ENCODE results near the gene CCAR1.
"Not testable (repeated sequence)": the region's sequence is repeated elsewhere in the genome, so short reads cannot be mapped to it uniquely, and the experiment has no call there.

Gene CCAR1, protein sequence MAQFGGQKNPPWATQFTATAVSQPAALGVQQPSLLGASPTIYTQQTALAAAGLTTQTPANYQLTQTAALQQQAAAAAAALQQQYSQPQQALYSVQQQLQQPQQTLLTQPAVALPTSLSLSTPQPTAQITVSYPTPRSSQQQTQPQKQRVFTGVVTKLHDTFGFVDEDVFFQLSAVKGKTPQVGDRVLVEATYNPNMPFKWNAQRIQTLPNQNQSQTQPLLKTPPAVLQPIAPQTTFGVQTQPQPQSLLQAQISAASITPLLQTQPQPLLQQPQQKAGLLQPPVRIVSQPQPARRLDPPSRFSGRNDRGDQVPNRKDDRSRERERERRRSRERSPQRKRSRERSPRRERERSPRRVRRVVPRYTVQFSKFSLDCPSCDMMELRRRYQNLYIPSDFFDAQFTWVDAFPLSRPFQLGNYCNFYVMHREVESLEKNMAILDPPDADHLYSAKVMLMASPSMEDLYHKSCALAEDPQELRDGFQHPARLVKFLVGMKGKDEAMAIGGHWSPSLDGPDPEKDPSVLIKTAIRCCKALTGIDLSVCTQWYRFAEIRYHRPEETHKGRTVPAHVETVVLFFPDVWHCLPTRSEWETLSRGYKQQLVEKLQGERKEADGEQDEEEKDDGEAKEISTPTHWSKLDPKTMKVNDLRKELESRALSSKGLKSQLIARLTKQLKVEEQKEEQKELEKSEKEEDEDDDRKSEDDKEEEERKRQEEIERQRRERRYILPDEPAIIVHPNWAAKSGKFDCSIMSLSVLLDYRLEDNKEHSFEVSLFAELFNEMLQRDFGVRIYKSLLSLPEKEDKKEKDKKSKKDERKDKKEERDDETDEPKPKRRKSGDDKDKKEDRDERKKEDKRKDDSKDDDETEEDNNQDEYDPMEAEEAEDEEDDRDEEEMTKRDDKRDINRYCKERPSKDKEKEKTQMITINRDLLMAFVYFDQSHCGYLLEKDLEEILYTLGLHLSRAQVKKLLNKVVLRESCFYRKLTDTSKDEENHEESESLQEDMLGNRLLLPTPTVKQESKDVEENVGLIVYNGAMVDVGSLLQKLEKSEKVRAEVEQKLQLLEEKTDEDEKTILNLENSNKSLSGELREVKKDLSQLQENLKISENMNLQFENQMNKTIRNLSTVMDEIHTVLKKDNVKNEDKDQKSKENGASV

DNA sequence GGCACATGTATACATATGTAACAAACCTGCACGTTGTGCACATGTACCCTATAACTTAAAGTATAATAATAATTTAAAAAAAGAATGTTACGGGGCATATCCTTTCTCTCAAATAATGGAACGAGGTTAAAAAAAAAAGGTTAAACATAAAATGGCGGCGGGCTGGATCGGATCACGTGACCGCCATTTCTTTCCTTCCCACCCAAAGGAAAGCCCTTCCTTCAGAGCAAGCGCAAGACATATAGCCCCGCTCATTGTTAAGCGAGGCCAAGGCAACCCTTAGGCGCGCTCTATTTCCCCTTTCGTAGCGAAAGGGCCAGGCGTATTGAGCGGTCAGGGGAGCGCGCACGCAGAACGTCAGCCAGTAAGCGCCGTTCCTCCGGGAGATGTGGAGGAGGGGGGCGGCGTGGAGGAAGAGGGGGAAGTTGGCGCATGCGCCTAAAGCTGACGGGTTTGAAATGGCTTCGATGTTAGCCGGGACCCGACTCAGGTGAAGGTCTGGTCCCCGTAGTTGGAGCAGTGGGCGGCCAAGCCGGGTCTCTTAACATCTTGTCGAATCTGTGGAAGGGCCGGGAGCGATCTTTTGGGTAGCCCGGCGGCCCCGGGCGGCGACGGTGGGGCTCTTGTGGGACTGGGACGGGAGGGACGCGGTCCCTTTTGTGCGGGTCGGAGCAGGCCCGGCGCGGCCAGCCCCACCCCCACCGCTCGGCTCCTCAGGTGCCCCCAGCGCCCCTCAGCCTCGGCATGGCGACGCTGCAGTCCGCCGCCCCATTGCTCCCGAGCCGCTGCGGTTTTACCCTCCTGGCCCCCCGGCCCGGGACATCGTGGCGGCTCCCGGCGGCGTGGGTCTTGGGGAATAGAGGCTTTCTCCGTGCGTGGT lies at the start of gene CCAR1:
TSS of gene CCAR1 (plus strand) at position 447 of the 880 bp plus-strand sequence. CDS start 1,266 bp downstream, outside the sequence.
- peak; percentile 97 for DNase-seq

DNA sequence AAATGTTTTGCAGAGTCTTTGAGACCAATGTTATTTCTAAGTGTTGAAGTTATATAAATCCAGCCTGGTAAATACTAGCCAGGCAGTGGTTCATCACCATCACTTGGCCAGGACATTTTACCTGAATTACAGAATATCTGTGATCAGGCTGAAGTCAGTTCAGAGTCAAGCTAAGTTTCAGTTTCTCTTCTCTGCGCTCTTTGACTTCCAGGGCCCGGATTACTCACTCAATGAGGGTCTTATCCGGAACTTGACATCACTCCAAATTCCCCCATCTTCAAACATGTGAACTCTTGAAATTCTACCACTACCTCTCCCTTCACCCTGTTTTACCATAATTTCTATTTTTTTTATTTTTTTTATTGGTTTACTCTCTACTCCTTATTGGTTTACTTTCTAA lies 36.6 kb upstream of the CCAR1 start:
- DNase-seq = peak; percentile 50

DNA sequence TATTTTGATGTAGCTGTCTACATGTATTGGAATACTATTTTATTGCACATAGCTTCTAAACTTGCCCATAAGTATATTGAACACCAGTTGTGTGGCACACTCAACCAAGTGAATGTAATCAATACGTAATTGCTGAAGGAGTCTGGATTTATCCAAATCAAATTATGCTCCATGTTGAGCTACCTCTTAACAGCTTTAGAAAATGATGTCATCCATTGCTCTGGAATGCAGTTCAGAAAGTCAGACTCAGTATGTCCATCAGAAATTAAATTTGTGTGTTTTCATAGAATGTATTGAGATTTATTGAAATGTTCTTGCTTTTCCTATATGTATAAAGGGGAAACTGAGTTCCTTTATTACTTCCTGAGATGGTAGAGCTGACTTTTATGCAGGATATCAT lies 25.0 kb upstream of the CCAR1 start:
- no peak for DNase-seq

DNA sequence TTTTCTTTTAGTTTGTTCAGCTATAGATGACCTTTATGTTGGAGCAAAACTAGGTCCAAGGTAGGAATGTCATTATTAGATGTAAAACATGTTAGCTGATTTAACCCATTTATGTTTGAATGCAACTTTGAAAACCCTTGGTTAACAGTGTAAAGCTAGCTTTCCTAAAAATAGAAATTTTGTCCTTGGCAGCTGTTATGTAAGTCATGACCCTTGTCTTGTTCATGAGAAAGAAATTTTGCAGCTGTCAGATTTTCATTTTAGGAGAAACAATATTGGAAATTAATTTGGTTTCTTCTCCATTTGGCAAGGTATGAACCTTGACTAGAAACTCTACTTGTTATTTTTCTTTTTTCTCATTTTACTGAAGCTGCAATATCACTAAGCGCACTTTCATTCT lies 23.9 kb upstream of the CCAR1 start:
- no peak for DNase-seq

DNA sequence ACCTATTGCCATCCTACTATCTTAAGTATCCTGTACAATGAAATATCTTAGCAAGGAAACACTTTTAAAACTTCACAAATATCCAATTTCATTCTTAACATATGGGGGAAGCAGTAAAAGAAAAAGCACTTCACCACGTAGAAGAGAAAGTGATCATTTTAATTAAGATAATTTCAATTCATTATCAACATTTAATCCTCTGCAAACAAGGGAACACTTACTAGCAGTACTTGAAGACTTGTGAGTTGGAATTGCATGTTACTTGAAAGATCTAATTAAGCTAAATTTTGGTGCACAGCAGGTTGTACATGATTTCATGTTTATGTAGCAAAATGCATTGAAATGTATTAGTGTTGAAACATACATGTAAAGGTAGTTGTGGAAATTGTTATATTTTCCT lies 20.8 kb upstream of the CCAR1 start:
- DNase-seq = no peak

DNA sequence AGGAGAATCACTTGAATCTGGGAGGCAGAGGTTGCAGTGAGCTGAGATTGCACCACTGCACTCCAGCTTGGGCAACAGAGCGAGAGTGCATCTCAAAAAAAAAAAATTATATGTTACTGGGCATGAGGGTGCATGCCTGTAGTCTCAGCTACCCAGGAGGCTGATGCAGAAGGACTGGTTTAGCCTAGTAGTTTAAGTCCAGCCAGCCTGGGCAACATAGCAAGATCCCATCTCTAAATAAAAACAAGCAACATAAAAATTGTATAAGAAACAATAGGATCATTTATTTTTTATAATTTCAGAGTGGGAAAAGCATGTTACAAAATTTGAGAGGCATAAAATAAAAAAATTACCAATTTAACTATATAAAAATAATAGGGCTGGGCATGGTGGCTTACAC lies 15.5 kb upstream of the CCAR1 start:
- no peak for DNase-seq

DNA sequence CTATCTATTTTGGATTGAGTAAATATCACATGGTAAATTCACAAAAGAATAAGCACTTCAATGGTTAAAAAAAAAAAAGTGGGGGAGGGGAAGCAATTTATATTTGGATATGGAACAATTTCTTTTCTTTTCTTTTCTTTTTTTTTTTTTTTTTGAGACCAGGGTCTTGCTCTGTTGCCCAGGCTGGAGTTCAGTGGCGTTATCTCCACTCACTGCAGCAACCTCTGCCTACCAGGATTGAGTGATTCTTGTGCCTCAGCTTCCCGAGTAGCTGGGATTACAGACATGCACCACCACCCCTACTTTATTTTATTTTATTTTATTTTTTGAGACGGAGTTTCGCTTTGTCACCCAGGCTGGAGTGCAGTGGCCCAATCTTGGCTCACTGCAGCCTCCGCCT lies 12.1 kb upstream of the CCAR1 start:
- not testable (repeated sequence) for DNase-seq

DNA sequence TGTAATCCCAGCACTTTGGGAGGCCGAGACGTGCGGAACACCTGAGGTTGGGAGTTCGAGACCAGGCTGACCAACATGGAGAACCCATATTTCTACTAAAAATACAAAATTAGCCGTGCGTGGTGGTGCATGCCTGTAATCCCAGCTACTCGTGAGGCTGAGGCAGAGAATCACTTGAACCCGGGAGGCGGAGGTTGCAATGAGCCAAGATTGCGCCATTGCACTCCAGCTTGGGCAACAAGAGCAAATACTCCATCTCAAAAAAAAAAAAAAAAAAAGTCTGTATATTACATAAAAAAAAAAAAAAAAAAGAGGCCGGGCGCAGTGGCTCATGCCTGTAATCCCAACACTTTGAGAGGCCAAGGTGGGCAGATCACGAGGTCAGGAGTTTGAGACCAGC lies 8.0 kb upstream of the CCAR1 start:
- not testable (repeated sequence) for DNase-seq

DNA sequence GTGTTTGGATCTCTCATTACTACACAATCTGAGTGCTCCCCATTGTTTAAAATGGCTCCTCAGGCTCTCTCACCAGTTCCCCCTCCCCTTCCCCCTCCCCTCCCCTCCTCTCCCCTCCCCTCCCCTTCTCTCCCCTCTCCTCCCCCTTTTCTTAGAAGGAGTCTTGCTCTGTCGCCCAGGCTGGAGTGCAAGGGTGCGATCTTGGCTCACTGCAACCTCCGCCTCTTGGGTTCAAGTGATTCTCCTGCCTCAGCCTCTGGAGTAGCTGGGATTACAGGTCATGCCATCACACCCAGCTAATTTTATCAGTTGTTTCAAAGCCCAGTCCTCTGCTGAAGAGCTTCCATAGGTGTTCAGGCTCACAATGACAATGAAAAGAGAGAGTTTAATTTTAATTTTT lies 3.6 kb upstream of the CCAR1 start:
- no peak for DNase-seq

DNA sequence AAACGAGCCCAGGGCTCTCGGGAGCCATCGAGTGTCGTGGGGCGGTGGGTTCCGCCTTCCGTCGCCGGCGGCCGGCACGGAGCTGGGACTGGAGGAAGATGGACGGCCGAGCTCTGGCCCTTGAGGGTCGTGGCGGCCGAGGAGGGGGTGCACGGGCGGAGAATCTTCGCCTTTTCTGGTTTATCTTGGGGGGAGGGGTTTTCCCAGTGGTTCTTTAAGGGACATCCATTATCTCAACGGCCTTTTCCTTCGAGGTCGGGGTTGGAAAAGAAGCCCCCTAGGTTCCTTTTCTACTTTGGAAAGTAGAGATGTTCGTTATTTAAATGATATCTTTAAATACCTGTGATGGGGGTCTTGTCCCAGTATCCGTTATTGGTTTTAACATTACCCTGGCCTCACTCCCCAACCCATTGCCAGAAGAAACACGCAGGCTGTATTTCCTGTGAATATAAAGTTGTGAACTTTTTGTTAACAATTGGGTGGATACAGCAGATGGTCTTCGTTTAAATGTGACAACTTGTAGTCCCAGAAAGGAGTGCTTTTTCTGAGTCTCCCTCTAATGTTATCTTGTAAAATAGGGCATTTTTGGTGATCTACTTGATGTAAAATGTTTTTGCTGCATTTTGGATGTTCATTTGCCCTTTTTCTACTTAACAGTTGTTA lies 765 bp downstream of the CCAR1 start:
- peak; percentile 23 for DNase-seq

DNA sequence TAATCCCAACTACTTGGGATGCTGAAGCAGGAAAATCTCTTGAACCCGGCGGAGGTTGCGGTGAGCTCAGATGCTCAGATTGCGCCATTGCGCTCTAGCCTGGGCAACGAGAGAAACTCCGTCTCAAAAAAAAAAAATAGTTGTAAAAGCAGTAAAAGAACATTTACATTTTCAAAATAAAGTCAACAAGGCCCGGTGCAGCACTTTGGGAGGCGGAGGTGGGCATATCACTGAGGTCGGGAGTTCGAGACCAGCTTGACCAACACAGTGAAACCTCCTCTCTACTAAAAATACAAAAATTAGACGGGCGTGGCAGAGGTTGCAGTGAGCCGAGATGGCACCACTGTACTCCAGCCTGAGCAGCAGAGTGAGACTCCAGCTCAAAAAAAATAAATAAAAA lies 4.0 kb downstream of the CCAR1 start:
- no peak for DNase-seq

DNA sequence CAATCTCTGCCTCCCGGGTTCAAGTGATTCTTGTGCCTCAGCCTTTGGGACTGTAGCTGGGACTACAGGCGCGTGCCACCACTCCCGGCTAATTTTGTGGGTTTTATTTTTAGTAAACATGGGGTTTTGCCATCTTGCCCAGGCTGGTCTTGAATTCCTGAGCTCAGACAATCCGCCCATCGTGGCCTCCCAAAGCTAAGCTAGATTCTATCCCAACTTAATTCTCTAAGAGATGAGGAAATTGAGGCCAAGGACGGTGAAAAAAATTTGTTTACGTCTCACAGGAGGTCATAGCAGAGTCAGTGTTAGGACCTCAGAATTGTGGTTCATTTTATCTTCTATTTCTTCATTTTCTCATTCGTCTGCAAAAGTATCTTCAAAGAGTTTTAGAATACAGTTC lies 6.1 kb downstream of the CCAR1 start:
- DNase-seq = no peak

DNA sequence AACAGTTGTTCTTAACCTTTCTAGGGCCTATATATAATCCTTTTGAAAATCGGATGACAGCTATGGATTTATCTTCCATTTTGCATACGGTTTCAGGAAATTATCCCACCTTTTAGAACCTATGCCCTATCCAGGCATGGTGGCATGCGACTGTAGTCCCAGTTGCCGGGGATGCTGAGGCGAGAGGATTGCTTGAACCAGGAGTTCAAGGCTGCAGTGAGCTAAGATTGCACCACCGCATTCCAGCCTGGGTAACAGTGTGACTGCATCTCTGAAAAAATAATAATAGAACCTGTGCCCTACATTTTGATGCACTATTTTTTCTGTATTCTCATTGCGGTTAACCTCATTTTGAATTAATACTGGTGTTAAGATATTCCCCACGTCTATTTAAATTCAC lies 11.6 kb downstream of the CCAR1 start:
- DNase-seq = no peak

DNA sequence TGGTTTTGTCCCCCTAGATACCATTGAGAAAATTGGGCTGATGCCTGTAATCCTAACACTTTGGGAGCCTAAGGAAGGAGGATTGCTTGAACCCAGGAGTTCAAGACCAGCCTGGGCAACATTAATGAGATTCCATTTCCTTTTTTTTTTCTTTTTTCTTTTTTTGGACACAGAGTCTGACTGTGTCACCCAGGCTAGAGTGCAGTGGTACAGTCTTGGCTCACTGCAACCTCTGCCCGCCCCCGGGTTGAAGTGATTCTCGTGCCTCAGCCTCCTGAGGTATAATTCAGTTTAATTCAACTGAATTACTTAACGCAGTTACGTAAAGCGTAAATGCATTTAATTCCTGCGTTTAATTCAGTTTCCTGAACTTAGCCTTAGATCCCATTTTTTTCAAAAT lies 13.3 kb downstream of the CCAR1 start:
- DNase-seq = no peak

DNA sequence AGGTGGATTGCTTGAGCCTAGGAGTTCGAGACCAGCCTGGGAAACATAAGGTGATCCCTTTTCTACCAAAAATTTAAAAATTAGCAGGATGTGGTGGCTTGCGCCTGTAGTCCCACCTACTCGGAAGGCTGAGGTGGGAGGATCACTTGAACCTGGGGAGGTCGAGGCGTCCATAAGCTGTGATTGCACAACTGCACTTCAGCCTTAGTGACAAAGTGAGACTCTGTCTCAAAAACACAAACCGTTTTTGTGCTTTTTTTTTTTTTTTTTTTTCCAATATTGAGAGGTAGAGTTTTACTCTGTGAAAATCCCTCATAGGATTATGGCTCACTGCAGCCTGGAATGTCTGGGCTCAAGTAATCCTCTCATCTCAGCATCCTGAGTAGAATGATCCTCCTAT lies 14.1 kb downstream of the CCAR1 start:
- DNase-seq = no peak

DNA sequence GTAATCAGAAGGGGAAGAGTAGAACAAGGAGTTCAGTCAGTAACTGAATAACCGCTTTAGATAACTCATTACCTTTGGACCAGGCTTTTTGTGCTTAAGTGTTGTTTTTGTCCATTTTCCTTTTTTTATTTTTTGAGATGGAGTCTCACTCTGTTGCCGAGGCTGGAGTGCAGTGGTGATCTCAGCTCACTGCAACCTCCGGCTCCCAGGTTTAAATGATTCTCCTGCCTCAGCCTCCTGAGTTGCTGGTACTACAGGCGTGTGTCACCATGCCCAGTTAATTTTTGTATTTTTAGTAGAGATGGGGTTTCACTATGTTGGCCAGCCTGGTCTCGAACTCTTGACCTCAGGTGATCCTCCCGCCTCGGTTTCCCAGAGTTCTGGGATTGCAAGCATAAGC lies 14.7 kb downstream of the CCAR1 start:
- DNase-seq = not testable (repeated sequence)

DNA sequence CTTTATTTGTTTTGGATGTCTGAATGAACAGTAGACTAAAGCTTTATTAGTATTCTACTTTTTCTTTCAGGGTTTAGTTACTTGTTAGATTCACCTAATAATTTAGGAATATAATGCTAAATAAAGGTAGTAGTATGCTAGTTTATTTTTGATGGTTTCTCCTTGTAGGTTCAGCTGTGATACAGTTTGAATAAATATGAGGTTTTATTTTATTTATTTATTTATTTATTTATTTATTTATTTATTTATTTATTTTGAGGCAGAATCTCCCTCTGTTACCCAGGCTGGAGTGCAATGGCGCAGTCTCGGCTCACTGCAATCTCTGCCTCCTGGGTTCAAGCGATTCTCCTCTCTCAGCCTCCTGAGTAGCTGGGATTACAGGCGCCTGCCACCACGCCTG lies 19.6 kb downstream of the CCAR1 start:
- DNase-seq = not testable (repeated sequence)

DNA sequence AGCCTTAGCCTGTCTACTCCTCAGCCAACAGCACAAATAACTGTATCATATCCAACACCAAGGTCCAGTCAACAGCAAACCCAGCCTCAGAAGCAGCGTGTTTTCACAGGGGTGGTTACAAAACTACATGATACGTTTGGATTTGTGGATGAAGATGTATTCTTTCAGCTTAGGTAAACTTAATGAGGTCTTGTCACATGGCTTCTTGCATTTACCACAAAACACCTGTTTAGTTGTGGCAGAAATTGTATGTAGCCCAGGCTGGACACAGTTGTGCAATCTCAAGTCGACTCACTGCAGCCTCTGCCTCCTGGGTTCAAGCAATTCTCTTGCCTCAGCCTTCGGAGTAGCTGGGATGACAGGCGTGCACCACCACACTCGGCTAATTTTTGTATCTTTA lies 21.4 kb downstream of the CCAR1 start:
- DNase-seq = no peak

DNA sequence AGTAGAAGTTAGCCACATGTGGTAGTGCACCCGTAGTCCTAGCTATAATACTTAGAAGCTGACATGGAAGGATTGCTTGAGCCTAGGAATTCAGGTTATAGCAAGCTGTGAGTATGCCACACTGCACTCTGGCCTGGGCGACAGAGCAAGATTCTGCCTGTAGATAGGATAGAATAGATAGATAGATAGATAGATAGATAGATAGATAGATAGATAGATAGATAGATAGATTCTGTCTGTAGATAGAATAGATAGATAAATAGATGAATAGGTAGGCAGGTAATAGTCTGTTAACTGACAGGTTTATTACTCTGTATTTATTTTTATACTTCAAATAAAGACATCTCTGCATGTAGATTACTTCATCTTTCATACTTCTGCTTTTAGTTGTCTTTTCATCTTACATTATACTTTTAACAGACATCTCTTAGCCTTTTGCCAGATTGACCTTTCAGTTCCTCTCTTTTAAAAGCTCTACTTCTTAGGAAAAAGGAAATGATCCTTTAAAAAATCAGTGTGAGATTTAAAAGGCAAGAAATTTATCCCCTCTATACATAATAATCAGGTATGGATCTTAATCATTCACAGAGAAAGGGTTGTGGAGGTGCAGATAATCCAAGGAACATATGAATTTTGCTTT lies 31.8 kb downstream of the CCAR1 start:
- no peak for DNase-seq

DNA sequence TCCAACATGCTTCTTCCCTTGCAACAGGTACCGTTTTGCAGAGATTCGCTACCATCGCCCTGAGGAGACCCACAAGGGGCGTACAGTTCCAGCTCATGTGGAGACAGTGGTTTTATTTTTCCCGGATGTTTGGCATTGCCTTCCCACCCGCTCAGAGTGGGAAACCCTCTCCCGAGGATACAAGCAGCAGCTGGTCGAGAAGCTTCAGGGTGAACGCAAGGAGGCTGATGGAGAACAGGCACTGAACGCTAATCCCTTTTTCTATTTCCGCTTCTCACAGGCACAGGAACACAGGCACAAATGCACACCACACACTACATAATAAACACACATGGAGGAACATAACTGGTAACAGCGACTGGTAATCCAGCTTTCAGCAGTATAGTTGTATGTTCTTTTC lies 35.2 kb downstream of the CCAR1 start:
- DNase-seq = no peak

DNA sequence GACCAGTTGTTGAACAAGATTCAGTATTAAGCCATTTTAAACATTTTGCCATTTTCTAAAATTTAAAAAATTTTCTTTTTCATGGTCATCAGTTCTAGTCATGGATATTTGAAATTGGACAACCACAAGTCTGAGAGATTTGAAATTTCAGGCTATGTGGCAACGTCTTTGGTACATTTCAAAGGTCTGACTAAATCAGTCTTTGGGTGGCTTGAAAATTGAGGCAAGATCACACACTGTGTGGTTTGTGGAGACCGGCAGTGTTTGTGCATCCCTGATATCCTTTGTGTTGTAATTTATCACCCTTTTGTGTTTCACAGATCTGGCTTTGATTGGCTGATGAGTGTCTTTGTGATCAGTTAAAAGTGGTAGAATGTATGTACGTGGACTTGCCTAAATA lies 35.7 kb downstream of the CCAR1 start:
- DNase-seq = no peak
